HAP-1 (cell line): ENCODE measurements around the gene PRKAR1B.
"Not testable (repeated sequence)": the region's sequence is repeated elsewhere in the genome, so short reads cannot be mapped to it uniquely, and the experiment has no call there.

ENCODE experiments used
- DNase-seq, 2 experiments: peaks; one replicate each; pipeline ENCODE4 v3.0.0-alpha.2; 2016 to 2020; ENCODE audit warnings: low spot score in 2 of 2
- H3K27me3 ChIP-seq: fragments of 250-450 bp; sonication (Bioruptor Pico); 2 replicates; pipeline ENCODE4 v1.5.1; 2020; ENCODE audit warnings: low read depth, mild to moderate bottlenecking, moderate library complexity
- H3K36me3 ChIP-seq: fragments of 250-450 bp; sonication (Bioruptor Pico); replicated peaks from 2 replicates; pipeline ENCODE4 v1.5.1; 2020; ENCODE audit warnings: mild to moderate bottlenecking
- H3K4me1 ChIP-seq: fragments of 250-450 bp; sonication (Bioruptor Pico); 2 replicates; pipeline ENCODE4 v1.5.1; 2020; ENCODE audit warnings: mild to moderate bottlenecking
- H3K4me3 ChIP-seq: fragments of 250-450 bp; sonication (Bioruptor Pico); 2 replicates; pipeline ENCODE4 v1.5.1; 2020; ENCODE audit warnings: mild to moderate bottlenecking, moderate library complexity
- H3K9me3 ChIP-seq: fragments of 250-450 bp; sonication (Bioruptor Pico); 2 replicates; pipeline ENCODE4 v1.5.1; 2020; ENCODE audit warnings: mild to moderate bottlenecking, moderate library complexity
- in situ Hi-C: fragments of 300-500 bp; cut with MboI; formaldehyde crosslinking; loops from 3 replicates; pipeline ENCODE4 v1.14.3; 2020; ENCODE audit warnings: low sequenced_read_pairs, inconsistent platforms, mixed read lengths

PRKAR1B gene

DNA sequence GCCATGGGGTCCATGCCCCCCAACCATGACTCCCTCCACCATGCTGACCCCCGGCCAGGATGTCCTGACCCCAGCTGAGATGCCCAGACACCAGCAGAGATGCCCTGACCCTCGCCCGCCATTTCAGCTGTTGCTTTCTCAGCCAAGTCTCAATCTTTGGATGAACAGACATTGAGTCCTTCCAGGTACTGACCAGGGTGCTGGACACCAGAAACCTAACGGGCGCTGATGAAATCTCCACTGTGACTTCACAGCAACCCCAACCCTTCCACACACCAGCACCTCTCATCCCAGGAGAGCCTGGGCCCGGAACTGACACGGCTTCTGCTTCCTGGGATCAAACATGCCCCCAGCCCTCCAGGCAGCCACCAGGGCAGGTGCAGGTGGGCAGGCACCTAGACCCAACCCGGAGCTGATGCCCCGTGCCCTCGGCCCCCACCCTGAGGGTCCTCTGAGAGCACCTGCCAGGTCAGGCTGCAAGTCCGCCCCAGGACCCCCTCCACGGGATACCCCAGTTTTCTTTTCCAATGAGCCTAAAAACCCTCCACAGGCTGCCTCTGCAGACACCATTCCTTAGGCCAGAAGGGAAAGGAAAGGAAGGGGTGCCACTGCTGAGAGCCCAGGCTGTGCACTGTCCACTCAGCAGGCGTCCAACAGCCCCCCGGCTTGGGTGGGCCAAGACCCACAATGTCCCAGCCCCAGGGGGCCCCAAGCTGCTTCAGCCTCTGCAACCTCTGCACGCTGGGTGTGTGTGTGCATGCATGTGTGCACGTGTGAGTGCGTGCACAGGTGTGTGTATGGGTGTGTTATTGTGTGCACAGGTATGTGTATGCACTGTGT lies 164.1 kb downstream of the PRKAR1B start:
- H3K4me3 ChIP-seq = no peak overlapping the region
- H3K9me3 ChIP-seq = no peaks in the 10 kb centered on the region
- no peak for DNase-seq
- in situ Hi-C loops = no loop called here
- H3K27me3 ChIP-seq = no peaks in the 10 kb centered on the region
- H3K36me3 ChIP-seq = no peaks in the 10 kb centered on the region
- no peaks in the 10 kb centered on the region for H3K4me1 ChIP-seq

DNA sequence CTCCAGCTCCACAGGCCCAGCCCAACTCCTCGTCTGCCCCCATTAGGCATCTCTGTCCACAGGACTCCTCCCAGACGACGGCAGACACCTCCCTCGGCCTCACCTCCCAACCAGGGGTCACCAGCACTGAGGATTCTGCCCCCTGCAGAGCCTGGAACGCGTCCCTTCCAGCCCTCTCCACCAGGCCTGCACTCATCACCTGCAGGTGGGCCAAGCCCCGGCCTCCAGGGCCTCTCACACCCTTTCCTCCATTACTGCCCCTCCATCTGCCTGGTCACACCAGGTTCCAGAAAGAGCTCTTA lies 164.8 kb downstream of the PRKAR1B start:
- no peaks in the 10 kb centered on the region for H3K4me1 ChIP-seq
- no peaks in the 10 kb centered on the region for H3K27me3 ChIP-seq
- H3K4me3 ChIP-seq = no peak overlapping the region
- no peaks in the 10 kb centered on the region for H3K36me3 ChIP-seq
- H3K9me3 ChIP-seq = no peaks in the 10 kb centered on the region
- in situ Hi-C loops = no loop called here
- DNase-seq = no peak

DNA sequence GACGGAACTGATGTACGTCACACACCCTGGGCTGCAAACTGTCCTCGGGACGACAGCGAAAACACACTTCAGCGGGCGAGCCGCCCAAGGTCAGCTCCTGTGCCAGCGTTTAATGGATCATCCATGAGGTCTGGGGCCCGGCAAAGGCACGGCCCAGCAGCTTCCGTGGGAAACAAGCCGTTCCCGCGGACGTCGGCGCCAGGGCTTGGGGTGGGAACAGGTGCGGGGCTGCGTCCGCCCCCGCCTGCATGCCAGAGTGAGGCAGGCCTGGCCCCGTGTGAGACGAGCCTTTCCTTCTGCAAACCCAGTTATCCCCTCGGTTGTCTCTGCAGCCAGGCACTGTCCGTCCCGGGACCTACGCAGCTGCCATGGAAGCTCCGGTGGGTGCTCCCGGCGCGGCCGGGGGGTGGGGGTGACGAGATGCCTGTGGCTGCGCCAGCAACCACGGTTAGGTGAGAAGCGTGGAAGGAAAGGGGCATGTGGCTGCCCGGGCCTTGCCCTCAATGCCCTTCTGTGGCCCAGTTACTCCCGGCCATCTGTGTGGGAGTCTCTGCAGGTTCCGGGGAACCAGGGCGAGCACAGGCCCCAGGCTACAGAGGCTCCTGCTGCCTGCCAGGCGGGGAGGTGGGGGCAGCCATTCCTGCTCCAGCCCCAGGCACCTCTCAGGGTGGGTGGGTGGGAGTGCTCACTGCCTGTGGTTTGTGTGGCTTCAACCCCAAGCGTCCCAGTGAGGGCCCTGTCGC lies 165.3 kb downstream of the PRKAR1B start:
- H3K36me3 ChIP-seq = no peaks in the 10 kb centered on the region
- in situ Hi-C loops = no loop called here
- no peak overlapping the region for H3K4me3 ChIP-seq
- DNase-seq = no peak
- no peaks in the 10 kb centered on the region for H3K4me1 ChIP-seq
- no peaks in the 10 kb centered on the region for H3K9me3 ChIP-seq
- H3K27me3 ChIP-seq = no peaks in the 10 kb centered on the region

DNA sequence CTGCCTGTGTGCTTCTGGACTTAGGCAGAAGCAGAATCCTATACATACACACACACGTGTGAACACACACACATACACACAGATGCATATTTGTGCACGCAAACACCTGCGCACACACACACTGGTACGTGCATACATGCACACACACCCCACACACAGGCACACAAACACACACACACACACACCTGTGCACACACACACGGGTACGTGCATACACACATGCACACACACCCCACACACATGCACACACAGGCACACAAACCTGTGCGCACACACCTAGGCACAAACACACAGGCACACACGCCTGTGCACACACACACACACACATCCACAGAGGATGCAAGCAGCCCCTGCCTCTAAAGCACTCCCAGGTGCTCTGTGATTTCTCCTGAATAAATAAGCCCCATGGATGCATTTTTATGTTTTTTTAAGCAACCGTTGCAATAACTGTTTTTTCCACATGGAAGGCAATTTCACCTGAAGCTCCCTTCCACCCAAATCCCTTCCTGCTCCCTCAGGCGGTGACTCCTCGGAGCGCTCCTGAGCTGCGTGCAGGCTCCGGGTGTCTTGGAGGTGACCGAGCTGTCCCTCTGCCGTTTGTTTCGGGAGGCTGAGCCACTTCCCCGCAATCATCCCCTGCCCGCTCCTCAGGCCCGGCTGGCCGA lies 166.0 kb downstream of the PRKAR1B start:
- H3K4me1 ChIP-seq = no peaks in the 10 kb centered on the region
- no peak for DNase-seq
- in situ Hi-C loops = no loop called here
- no peak overlapping the region for H3K4me3 ChIP-seq
- no peaks in the 10 kb centered on the region for H3K27me3 ChIP-seq
- no peaks in the 10 kb centered on the region for H3K9me3 ChIP-seq
- no peaks in the 10 kb centered on the region for H3K36me3 ChIP-seq

DNA sequence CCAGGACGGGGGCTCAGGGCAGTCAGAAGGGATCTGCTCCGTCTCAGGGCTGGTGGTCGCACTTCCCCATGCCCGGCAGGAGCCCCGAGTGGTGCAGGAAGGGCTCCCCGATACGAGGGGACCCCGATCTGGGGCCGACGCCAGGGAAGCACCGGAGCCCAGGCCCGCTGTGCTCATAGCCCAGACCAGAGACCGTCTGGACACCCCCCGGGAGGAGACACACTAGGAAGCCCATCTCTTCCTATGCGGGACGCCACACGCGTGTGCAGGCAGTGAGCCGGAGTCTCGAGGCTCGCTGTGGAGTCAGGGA lies 167.7 kb downstream of the PRKAR1B start:
- Histone ChIP-seq H3K4me3 (no peak overlapping the region), H3K9me3 (no peaks in the 10 kb centered on the region), H3K36me3 (no peaks in the 10 kb centered on the region), H3K4me1 (no peaks in the 10 kb centered on the region), H3K27me3 (no peaks in the 10 kb centered on the region)
- no peak for DNase-seq
- in situ Hi-C loops = no loop called here

DNA sequence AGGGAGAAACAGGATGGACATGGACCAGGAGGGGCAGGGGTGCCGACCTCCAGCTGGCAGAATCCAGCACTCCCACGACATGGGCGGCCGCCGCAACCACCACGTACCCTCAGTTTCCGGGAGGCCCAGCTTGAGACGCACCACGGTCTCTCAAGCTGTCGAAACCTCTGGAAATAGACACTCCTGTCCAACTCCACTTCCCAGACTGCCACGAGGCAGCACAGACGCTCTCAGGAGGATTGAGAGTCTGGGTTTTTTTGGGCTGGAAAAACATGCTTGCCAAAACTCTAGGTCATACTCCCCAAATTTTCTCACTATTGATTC lies 169.6 kb downstream of the PRKAR1B start:
- no peak for DNase-seq
- H3K4me1 ChIP-seq = no peaks in the 10 kb centered on the region
- in situ Hi-C loops = no loop called here
- H3K4me3 ChIP-seq = no peak overlapping the region
- no peaks in the 10 kb centered on the region for H3K9me3 ChIP-seq
- no peaks in the 10 kb centered on the region for H3K36me3 ChIP-seq
- H3K27me3 ChIP-seq = no peaks in the 10 kb centered on the region

DNA sequence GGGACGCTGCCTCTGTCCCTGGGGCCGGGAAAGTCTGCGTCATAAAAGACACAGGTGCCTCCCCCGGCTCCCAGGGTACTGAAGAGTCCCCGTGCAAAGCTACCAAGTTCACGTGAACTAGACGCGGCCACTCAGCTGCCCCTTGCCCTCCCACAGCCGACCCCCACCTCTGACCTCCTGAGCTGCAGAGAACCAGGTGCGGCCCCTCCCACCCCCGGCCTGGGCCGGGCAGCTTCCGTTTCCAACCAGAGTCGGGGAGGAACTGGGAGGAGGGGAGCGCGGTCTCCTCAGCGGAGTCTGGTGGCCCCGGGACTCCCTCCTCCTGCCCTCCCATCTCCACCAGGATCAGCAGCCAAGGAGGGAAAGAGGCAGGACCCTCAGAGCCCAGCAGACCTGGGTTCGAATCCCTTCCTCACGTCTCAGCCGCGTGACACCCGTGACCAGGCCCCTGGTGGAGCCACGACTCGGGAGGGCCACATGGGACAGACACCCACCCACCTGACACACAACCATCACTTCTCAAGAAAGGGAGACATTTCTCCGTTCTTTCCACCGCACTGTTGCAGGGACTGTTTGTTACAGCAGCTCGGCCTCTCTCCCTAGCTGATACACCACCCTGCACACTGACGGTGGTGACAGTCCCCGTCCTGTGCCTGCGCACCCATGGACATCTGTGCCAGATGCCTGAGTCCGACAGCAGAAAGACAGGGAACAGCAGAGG lies 170.1 kb downstream of the PRKAR1B start:
- H3K9me3 ChIP-seq = no peaks in the 10 kb centered on the region
- DNase-seq = no peak
- no peaks in the 10 kb centered on the region for H3K27me3 ChIP-seq
- no peaks in the 10 kb centered on the region for H3K4me1 ChIP-seq
- no peaks in the 10 kb centered on the region for H3K36me3 ChIP-seq
- no peak overlapping the region for H3K4me3 ChIP-seq
- in situ Hi-C loops = no loop called here

DNA sequence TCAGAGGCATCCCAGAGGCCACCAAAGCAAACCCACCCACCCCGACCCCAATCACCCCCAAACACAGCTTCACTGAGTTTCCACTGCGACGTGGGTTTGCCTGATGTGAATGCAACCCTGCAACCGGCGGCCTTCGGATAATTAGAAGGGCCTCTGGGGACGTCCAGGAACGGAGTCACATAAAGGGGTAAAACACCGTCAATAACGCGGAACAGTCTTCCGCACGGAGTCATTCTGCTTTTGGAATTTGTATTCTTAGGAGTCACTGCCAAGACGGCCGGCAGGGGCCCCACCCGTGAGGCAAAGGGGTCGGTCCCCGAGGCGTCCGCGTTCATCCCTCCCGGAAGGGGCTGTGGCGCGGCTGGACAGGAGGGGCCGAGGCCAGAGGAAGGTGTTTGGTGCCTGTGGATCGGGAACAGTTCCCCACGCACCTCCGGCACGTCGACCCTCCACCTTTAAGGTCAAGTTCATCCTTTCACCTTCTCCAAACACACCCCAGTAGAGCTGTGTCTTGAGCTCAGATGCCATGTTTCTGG lies 170.7 kb downstream of the PRKAR1B start:
- in situ Hi-C loops = no loop called here
- no peak for DNase-seq

DNA sequence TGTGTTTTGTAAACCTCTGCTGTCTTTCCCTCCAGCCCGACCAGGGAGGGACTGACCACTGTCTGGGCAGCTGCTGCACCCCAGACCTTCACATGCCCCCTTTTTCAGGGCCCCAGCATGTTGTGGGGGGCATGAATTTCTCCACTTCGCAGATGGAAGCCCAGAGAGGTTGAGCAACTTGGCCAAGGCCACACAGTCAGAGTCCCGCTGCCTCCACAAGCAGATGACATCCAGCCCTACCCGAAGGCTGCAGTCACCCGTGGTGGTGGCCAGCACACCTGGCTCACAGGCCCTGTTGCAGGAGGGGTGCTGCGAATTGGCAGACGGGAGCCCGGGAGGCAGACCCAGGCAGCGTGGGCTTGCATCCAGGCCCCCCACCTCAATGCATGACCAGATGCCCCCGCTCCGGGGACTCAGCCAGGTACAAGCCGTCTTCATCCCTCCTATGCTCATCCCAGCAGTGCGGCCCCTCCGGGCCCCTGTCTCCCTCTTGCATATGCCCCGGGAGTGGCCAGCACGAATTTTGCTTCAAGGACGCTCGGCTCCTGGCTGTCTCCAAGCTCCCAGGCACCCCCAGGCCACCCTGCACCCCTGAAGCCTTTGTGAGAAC lies 171.4 kb downstream of the PRKAR1B start:
- Histone ChIP-seq H3K27me3 (no peaks in the 10 kb centered on the region), H3K4me3 (no peak overlapping the region), H3K36me3 (no peaks in the 10 kb centered on the region), H3K9me3 (no peaks in the 10 kb centered on the region), H3K4me1 (no peaks in the 10 kb centered on the region)
- in situ Hi-C loops = no loop called here
- DNase-seq = no peak

More for the DNA sequence above, 170.7 kb downstream of the PRKAR1B start:
- Histone ChIP-seq H3K4me3 (no peak overlapping the region), H3K4me1 (no peaks in the 10 kb centered on the region), H3K27me3 (no peaks in the 10 kb centered on the region), H3K36me3 (no peaks in the 10 kb centered on the region), H3K9me3 (no peaks in the 10 kb centered on the region)

DNA sequence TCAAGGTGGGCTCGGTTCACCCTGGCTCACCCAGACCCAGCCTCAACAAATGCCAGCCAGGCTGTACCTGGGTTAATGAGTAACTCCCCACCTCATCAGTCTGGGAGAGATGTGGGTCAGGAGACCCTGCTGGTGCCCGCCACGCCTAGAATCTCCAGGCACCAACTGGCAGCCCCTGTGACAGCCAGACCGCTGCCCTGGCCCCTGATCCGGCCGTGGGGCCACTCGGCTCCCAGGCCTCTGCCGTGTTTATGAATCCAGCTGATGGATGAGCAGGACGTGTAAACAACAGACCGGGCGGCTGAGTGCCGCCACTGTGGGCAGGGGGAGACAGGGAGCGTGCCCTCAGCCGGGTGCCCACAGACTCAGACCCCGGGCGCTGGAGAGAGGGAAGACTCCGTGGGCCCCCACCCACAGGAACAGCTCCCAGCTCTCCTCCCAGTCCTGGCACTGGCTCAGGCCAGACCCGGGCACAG lies 173.4 kb downstream of the PRKAR1B start:
- H3K4me1 ChIP-seq = no peaks in the 10 kb centered on the region
- H3K36me3 ChIP-seq = no peaks in the 10 kb centered on the region
- in situ Hi-C loops = no loop called here
- H3K27me3 ChIP-seq = no peaks in the 10 kb centered on the region
- H3K9me3 ChIP-seq = no peaks in the 10 kb centered on the region
- DNase-seq = no peak
- H3K4me3 ChIP-seq = no peak overlapping the region

DNA sequence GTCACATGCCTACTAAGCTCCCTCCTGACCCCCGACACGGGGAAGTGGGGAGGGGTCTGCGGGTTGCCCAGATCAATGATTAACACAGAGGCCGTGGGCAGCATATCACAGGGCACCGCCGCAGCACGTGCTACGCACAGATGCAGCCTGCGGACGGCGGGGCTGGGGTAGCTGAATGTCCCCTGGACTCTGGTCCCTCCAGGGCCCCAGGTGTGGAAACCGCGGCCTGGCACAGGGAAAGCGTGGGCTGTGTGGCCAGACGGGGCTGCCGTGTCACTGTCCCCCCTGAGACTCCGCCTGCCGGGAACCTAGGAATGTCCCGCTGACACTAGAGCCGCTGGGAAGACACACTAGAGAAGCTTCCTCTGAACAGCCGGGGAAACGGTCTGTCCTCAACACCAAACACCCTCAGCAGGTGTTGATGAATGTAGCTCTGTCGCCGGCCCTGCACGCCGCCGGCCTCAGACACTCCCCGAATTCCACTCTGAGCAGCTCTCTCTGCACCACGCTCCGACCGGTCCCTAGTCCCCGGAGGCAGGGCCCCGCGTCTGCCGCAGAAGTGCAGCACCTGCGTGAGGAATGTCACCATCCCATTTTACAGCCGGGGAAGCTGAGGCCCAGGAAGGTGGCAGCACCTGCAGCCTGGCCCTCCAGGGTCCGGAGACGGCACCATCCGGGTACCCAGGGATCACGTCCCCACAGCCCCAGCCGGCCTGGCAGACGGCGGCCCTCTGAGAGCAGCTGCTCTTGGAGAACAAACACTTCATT lies 174.0 kb downstream of the PRKAR1B start:
- no peak for DNase-seq
- Histone ChIP-seq H3K9me3 (no peaks in the 10 kb centered on the region), H3K36me3 (no peaks in the 10 kb centered on the region), H3K4me1 (no peaks in the 10 kb centered on the region), H3K4me3 (no peak overlapping the region), H3K27me3 (no peaks in the 10 kb centered on the region)
- in situ Hi-C loops = no loop called here

DNA sequence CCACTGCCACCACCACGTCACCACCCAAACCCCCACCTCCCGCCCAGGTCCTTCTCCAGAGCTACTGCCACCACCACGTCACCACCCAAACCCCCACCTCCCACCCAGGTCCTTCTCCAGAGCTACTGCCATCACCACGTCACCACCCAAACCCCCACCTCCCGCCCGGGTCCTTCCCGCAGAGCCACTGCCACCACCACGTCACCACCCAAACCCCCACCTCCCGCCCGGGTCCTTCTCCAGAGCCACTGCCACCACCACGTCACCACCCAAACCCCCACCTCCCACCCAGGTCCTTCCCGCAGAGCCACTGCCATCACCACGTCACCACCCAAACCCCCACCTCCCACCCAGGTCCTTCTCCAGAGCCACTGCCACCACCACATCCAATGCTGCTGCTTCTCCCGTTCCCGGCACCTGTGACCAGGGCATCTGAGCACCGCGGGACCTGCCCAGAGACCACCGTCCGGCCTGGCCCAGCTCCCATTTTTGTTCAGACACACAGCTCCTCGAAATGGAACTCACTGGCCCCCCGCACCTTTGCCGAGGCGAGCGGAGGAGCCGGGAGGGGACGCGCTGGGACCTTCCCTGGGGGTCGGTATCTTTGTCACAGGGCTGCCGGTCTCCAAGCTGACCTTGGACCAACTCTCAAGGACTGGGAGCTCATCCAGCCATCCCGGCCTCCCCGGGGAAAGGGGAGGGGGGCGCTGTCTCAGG lies 174.8 kb downstream of the PRKAR1B start:
- H3K4me3 ChIP-seq, in situ Hi-C loops: not testable (repeated sequence)

More for the DNA sequence above, 174.8 kb downstream of the PRKAR1B start:
- H3K9me3 ChIP-seq, DNase-seq, H3K36me3 ChIP-seq, H3K4me1 ChIP-seq, H3K27me3 ChIP-seq: not testable (repeated sequence)
